Stimulated activated CD8-positive, alpha-beta memory T cell treated with anti-CD3 and anti-CD28 coated beads, Interleukin-7, amount 100 ng/mL, for 4 hours (primary cell): ENCODE measurements around the gene LMF2.

Experiments
- DNase-seq, 2 donors: peaks; one replicate each; pipeline ENCODE4 v3.0.0-alpha.2; 2020; ENCODE audit warnings: low read depth in 2 of 2

The LMF2 gene

DNA sequence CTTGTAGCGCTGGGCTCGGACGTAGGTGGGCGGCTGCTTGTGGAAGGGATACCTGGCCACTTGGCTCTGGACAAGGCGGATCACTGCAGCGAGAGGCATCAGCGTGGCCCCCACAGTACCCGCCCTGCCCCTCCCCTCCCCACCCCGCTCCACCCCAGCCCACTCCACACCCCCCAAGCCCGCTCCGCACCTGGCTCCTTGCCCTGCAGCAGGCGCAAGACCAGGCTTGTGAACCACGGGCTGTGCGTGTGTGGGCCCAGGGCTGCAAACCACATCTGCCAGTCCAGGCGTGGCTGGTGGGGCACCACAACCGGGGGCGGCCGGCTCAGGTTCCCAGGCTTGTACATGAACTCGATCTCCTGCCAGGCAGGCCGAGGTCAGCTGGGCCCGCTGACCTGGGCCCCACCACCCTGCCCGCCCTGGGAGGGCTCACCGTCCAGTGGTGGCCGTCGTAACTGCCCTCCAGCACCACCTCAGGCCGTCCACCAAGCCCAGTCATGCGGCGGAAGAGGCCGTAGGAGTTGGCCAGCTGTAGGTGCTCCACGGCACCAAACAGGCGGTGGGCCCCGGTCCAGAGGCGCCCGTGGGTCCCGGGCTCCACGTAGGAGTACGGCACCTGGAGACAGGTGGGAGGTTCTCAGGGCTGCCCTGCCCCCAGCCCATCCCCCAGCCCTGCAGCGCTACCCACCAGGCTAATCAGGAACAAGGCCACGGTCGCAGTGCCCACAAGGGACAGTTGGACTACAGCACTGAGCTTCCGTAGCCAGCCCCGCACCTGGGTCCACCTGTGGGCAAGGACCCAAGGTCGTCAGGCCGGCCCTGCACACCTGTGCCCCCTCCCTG, 2.9 kb downstream of the LMF2 start:
- no peak for DNase-seq

DNA sequence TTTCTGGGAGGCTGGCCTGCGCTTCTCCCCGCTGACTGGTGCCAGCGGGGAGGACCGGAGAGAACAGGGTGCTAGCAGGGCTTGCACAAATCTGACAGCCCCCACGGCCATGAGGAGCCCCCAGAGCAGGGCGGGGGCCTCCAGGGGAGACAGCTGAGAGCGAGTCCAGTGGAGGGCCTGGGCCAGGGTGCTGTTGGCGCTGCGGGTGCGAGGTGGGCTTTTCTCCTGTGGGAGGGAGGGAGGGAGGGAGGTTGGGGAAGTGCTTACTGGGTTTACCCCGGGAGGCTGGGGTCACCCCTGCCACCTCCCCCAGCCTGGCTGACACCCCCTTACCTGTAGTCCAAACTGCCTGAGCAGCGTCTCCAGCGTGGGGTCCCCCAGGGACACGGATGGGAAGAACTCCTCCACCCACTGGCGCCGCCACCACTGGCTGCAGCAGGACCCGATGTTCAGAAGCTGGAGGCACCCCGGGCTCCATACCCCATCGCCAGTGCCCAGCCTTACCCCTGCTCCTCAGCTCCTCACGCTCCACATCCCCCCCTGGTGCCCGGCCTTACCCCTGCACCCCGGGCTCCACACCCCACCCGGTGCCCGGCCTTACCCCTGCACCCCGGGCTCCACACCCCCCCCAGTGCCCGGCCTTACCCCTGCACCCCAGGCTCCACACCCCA, 3.9 kb downstream of the LMF2 start:
- DNase-seq = no peak

- DNase-seq = no peak
Measured at GRCh38 chr22:50502628-50503474, 4.7 kb downstream of the LMF2 start.

GRCh38 chr22:50502096-50502495, 5.4 kb downstream of the LMF2 start:
- DNase-seq = no peak

GRCh38 chr22:50500452-50500851, 7.0 kb downstream of the LMF2 start:
- no peak for DNase-seq

DNA sequence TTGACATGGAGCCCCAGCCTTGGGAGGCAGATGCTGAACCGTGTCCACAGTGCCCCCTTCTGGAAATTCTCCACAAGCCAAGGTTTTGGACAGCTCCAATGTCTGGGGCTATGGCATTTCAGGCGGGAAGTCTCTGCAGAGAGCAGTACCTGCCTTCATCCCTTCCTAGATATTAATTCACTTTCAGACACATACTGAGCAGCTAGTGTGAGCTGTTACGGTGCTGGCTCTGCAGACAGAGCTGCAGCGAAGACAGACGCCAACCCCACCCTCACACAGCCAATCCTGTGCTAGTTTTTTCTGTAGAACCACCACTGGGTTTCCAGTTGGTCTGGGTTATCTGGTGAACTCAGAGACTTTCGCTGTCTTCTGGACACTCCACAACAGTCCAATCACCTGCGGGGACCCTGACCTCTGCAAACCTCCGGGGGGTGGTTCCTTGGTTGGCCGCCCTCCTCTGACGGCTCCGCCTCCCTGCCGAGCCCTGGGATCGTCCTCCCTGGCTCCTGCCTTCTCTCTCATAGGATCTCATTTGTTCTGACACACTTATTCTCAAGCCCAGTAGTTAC, 9.1 kb downstream of the LMF2 start:
- peak; percentile 37 to 62 for DNase-seq

GRCh38 chr22:50497093-50497492, 10.4 kb downstream of the LMF2 start:
- no peak for DNase-seq

DNA sequence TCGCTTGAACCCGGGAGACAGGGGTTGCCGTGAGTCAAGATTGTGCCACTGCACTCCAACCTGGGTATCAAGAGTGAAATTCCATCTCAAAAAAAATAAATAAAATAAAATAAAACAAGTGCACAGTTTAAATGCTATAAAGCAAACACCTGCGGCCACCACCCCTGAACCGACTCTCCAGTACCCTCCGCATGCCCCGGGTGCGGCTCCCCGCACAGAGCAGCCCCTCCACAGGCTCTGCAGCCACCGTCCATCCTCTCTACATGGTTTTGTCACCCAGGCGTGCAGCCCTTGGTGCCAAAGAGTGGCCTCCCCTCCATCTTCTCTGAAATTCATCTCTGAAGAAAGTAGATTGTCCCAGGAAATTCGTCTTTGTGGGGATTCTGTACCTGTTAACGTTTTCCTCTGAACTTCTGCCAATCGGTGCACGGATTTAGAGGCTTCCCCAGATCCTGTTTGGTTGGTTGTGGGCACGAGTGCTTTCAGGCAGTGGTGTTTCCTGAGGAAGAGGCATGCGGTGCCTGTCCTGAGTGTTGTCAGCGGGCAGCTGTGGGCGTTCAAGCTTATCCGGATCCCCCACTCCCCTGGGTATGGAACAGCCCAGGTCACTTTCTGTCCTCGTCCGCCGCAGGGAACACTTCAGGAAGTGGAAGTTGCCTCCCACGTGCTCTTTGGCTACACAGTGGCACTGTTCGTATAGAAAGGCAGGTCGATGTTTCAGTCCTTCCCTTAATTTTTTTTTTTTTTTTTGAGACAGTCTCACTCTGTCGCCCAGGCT, 16.8 kb downstream of the LMF2 start:
- no peak for DNase-seq

DNA sequence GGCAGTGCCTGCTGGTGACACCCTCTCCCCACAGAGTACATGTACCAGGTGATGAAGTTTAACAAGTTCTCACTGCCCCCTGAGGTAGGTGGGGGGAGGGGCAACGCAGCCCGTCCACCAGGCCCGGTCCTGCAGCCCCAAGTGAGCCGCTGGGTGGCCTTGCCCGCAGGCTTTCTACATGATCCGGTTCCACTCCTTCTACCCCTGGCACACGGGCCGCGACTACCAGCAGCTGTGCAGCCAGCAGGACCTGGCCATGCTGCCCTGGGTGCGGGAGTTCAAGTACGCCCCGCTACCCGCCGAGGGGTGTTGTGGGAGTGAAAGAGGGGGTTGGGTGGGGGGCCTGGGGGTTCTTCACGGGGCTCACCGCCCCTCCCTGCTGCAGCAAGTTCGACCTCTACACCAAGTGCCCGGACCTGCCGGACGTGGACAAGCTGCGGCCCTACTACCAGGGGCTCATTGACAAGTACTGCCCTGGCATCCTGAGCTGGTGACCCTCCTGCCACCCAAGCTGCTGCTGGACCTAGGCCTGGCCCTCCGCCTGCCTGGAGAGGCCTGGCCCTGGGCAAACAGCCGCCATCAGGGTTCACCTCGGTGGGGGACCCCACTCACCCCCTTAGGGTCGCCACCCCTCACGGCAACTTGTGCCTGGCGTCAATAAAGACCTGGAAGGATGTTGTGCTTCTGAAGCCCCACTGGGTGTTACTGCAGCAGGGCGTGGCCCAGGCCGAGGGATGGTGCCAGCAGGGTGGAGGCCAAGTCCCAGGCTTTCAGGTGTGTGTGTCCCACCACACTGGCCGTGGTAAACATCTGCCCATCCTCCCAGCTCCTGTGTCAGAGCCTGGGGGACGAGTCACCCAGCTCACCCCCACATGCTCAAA, 17.9 kb downstream of the LMF2 start:
- no peak for DNase-seq

GRCh38 chr22:50488886-50489285, 18.6 kb downstream of the LMF2 start:
- no peak for DNase-seq

DNA sequence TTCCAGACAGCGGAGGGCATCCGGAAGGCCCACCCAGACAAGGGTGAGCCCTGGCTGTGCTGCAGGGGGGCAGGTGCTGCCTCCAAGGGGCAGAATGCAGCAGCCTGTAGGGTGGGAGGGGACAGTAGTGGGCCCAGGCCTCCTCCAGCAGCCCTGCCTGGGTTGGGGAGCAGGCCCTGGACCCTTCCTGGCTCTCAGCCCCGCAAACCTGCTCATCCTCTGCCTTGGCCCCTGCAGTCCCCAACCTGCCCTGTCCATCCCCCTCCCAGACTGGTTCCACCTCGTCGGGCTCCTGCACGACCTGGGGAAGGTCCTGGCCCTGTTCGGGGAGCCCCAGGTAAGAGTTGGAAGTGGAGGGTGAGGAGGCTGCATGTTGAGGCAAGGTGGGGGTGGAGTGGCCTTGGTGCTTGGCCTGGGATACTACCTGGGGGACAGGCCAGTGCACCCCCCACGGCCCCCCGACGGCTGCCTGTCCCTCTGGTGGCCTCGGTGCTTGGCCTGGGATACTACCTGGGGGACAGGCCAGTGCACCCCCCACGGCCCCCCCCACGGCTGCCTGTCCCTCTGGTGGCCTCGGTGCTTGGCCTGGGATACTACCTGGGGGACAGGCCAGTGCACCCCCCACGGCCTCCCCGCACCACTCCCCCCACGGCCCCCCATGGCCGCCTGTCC, 19.4 kb downstream of the LMF2 start:
- DNase-seq = no peak

DNA sequence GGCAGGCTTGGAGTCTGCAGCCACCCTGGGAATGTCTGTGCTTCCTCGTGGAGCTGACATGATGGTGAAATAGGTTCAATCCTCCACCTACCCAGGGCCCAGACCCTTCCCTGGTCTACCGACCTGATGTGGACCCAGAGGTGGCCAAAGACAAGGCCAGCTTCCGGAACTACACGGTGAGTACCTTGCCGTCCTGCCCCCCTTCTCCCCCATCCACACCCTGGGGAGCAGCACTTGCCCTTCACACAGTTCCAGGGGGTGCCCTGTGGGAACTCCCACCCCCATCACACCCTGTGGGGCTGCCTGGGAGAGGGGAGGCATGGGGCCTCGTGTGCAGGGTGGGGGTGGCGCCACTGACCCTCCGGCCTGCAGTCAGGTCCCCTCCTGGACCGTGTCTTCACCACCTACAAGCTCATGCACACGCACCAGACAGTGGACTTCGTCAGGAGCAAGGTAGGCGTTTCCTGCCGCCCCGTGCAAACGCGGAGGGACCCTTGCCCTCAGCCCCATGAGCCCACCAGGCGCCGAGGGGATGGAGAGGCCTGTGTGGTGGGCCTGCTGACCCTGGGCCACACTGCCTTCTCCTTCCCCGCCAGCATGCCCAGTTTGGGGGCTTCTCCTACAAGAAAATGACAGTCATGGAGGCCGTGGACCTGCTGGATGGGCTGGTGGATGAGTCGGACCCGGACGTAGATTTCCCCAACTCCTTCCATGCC, 20.1 kb downstream of the LMF2 start:
- no peak for DNase-seq

- DNase-seq = no peak
Measured at GRCh38 chr22:50486561-50487289, 20.8 kb downstream of the LMF2 start, which contains the start of gene MIOX. MIOX (plus strand) TSS chr22:50486859; CDS start chr22:50486898, 39 bp downstream.

DNA sequence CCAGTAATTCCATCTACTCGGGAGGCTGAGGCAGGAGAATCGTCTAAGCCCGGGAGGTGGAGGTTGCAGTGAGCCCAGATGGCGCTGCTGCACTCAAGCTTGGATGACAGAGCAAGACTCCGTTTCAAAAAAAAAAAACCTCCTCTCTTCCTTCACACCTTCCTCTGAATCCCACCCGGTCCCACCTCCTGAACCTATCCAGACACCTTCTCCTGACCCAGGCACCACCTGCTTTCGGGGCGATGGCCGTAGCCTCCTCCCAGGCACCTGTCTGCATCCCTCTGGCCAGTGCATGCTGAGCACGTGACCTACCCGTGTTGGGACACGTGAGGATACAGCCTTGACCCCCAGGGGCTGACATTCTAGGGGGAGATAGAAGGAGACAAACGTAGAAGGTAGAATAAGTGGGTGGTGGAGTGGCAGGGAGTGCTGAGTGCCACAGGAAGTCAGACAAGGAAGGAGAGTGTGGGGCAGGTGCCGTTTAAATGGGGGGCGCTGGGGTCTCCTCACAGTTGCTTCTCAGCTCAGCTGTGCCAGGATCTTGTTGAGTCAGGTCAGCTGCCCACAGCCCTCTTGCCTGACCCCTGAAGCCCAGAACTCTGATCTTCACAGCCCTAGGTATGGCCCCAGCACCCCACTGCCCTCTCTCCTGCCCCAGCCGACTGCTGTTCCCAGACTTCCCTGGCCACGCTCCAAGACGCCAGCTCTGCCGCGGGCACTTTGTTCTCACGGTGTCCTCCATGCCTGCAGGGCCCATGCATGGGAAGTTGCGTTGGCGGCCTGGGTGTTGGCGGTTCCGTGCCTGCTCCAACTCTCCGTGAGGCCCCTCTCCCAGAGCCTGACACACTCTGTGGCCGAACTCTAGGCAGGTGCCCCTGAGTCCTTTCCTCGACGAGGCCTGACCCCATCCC, 22.0 kb downstream of the LMF2 start:
- DNase-seq = no peak

DNA sequence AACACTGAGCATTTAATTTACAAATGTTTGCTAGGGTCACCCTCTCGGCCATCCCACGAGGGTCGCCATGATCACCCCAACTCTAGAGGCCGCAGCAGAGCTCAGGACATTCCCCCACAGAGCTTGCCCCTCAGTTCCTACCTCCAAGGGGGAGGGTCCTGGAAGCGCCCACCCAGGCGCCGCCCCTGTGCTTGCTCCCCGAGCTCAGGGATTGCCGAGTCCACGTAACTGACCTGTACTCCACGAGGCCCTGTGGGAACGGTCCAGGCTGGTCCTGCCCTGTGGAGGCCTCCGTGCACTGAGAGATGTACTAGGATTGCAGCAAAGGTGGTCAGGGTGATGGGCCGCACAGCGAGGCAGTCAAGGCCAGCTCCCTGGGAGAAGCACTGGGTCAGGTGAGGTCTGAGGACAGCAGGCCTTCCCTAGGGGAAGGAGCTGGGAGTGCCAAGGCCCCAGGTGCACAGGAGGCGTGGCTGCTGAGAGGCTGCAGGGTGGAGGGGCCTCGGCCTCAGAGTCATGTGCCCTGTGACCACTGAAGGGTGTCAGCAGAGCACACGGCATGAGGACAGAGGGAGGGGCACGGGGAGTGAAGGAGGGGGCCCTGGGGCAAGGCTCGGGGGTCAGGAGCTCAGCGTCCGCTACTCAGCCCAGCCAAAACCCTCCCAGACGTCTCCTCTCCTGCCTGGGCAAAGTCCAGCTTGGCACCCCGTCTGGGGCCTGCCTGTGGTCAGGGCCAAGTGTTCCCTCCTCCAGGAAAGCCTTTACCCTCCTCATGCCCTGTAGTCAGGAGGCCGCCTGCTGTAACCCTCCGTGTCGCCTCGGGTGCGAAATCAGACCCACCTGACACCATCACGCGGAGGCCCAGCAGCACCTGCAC, 23.3 kb downstream of the LMF2 start:
- no peak for DNase-seq

GRCh38 chr22:50483556-50483955, 23.9 kb downstream of the LMF2 start:
- no peak for DNase-seq
